GM12801 (cell line): ENCODE data around the gene RTN4R.

Experiments used
- TF ChIP-seq, protein P1 (sequence below): IDR thresholded peaks from one replicate; pipeline ENCODE4 v1.5.1; 2011; ENCODE audit warnings: control low read depth; ENCODE audit not compliant: insufficient read length; ENCODE audit errors: extremely low read depth

The RTN4R gene

GRCh38 chr22:20220629-20221026 is 47.5 kb downstream of the RTN4R start:
- TF ChIP-seq, protein P1, sequence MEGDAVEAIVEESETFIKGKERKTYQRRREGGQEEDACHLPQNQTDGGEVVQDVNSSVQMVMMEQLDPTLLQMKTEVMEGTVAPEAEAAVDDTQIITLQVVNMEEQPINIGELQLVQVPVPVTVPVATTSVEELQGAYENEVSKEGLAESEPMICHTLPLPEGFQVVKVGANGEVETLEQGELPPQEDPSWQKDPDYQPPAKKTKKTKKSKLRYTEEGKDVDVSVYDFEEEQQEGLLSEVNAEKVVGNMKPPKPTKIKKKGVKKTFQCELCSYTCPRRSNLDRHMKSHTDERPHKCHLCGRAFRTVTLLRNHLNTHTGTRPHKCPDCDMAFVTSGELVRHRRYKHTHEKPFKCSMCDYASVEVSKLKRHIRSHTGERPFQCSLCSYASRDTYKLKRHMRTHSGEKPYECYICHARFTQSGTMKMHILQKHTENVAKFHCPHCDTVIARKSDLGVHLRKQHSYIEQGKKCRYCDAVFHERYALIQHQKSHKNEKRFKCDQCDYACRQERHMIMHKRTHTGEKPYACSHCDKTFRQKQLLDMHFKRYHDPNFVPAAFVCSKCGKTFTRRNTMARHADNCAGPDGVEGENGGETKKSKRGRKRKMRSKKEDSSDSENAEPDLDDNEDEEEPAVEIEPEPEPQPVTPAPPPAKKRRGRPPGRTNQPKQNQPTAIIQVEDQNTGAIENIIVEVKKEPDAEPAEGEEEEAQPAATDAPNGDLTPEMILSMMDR = no peak

GRCh38 chr22:20219667-20220628 is 48.2 kb downstream of the RTN4R start:
- TF ChIP-seq, protein P1 = no peak

- TF ChIP-seq, protein P1 = no peak
Measured at GRCh38 chr22:20218987-20219386, 49.1 kb downstream of the RTN4R start.

DNA sequence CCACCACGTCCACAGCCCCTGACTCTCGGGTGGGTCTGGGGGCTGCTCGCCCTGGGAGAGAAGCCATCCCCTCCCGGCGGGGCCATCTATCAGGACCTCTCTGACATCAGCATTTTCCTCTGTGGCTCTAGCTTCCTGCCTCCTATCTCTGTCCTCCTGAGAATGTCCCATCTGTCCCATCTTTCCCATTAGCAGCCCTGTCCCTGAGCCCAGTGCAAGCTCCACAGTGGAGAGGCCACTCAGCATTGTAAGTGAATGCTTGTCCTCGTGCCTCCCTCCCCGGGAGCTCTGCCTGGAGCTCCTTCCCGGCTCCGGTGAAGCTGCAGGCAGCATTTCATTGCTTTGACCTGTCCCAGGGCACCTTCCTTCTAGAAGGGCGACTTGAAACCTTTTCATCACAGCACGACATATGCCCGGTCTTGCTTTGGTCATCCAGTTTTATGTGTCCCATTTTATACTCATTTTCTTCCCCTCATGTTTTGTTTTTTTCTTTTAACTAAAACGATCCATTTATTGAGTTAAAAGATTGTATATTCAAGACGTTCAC is 49.7 kb downstream of the RTN4R start:
- TF ChIP-seq, protein P1 = no peak

DNA sequence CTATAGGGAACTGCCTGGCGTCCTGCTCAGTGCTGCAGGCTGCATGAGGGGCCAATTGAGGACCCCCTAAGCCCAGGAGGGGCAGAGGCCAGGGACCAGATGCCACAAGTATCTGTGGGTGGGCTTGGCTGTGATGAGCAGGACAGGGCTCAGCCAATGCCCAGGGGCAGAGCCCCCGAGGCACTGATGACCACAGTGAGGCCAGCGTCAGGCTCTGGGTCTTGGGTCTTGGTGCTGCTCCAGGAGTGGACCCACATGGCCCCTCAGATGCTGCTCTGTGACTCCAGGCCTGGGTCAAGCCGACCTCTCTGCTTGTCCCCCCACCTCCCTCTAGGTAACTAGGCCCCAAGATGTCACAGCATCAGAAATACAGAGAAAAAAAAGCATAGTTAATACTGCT is 50.6 kb downstream of the RTN4R start:
- TF ChIP-seq, protein P1 = no peak

DNA sequence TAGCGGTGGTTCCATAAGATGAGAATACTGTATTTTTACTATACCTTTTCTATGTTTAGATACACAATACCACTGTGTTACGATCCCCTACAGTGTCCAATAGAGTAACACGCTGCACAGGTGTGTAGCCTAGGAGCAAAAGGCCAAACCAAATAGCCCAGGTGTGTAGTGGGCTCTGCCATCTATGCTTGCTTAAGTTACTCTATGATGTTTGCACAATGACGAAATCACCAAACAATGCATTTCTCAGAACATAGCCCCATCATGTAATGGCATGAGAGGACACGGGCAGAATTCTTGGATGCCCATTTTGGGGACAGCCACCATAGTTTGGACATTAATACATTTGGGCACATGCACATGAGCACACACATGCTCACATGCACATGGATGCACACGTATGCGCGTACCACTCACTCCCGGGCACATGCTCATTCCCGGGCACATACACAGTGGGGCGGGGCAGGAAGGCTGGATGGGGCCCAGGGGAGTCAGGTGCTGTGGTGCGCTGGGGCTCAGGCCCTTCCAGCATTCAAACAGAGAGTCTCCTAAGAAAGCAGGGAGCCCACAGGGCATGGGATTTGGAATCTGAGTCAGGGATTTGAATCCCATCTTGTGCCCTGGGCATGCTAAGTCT is 51.1 kb downstream of the RTN4R start:
- TF ChIP-seq, protein P1 = no peak

- TF ChIP-seq, protein P1 = no peak
Measured at GRCh38 chr22:20215742-20216141, 52.4 kb downstream of the RTN4R start.
